ENCODE results near the gene AKT3.

The AKT3 gene

DNA sequence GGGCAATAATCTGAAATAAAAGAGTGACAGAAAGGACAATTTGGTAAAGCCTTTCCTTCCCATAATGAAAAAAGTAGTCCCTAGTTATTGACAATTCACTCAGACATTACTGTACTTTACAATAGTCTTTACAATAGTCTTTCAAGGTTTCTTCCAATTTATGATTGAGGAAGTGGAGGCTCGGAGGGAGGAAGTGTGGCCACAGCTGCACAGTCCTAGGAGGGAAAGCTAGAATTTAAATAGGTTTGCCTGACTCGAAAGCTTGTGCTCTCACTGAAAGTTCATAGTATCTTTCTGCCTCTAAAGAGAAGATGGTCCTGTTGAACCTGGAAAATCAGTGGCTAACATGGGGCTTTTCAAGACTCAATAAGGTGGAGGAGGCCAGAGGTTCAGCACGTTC is 391.0 kb downstream of the AKT3 start:
- peak; percentile 13 for DNase-seq (ENCODE audit: low spot score)

DNA sequence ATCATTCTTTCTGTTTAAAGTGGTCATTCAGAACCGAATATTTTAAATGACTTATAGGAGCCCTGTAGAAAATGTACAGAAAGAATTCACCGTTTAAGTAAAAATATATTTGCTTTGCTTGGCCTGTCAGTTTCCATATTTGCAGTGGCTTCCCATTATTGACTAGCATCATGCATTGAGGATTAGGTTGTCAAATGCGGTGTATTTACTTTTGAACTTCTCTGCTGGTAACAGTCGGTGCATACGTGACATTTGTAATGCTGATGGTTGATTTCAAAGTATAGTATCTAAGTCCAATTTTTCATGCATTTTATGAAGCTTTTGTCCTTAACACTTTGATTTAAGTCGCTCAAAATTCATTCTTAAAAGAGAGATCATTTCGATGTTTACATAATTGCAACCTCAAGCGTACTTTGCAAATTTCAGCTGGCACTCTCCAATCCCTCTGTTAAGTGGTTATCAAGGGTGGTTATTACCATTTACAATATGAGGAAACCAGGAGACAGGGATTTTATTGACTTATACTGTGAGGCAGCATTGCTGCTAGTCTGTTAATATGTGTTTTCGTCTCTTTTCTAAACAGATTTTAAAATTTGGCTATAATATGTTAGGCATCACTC is 392.6 kb downstream of the AKT3 start:
- no peak for DNase-seq (ENCODE audit: low spot score)

DNA sequence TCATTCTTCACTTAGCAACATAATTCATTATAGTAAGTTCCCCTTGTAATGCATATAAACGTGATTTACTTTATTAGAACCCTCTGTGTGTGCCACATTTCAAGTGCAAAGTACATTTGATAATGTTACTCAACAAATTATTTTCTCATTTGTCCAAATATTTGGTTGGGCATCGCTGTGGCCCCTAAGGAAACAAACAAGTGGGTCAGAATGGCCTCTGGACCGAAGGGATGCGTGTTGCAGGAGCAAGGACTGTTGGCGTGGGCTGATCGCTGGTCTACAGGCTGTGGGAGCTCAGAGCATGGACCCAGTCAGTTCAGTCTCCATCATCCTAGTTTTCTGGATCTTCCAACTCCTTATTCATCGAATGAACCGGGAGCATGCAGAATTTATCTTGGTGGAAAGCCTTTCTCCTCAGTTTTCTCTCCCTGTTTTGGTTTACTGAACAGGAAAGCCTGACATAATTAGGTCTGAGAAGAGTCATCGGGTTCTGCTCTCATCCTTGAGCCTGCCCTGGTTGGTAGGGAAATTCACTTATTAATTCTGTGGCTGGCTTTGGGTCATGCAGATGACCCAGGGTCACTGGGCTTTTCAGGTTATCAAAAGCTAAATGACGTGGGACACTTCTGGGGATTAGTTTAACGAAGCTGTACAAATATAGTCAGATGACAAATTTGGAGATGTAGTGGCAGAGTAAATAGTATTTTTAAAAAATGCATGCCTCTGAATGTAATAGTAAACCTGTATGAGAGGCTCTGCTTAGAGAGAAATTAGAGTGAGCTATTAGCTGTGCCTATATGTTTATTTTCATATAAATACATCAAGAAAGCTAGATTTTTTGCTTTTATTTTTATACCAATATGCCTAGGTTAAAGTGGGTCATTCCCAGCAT is 394.0 kb downstream of the AKT3 start:
- no peak for DNase-seq (ENCODE audit: low spot score)

DNA sequence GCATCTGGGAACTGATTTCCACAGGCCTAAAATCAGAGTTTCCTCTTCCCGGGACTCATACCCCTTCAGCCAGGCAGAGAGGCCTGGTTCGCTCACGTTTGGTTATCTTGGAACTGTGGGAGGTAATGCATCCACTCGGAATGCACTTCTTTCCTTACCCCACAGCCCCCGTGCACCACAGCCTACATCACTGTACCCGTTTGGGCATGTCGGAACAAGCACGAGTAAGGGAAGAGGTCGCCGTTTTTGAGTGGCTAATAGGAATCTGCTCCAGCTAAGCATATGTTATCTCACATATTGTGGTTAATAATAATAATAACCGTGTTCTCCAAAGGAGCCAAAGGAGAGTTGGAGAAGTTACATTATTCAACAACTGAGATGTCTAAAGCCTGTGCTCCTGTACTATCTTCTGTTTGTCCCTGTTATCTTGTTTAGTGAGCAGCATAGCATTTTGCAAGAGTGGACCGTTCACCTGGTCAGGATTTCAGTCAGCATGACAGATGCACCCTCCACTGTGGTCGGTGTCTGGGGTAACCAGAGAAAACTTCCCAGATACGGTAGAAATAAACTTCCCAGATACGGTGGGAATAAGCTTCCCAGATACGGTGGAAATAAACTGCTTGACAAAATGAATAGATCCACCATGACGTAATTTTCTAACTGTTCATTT is 395.6 kb downstream of the AKT3 start:
- no peak for DNase-seq (ENCODE audit: low spot score)

DNA sequence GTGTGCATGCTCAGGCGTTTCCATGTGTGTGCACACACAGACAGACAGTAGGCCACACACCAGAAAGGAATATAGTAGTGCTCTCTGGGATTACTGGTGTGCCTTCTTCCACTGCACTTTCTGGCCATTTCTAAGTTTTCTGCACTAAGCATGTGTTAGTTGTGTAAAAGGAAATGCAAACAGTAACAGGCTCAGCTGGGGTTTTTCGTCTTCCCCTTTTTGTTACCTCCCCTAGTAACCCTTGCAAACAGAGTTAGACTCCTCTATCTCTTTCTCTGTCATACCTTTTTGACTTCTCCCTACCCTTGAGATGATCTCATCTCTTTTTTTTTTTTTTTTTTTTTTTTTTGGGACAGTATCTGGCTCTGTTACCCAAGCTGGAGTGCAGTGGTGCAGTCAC is 398.0 kb downstream of the AKT3 start:
- DNase-seq (ENCODE audit: low spot score): no peak

DNA sequence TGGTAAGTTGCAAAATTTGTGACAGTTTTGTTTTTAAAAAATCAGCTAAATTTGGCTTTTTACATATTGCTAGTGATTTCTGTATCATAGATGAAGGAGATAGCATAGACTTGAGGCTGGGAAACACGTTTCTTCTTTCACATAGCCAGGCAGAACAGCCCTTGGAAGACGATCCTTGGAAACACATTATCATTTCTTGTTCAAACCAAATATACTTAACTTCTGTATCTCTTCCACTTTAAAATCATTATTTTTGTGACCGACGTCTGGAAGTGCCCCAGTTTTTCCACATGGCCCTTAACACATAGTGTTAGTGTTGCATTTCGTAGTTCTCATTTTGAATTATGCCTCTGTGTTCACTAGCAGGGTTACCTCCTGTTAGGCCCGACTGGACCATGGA is 400.7 kb downstream of the AKT3 start:
- no peak for DNase-seq (ENCODE audit: low spot score)

DNA sequence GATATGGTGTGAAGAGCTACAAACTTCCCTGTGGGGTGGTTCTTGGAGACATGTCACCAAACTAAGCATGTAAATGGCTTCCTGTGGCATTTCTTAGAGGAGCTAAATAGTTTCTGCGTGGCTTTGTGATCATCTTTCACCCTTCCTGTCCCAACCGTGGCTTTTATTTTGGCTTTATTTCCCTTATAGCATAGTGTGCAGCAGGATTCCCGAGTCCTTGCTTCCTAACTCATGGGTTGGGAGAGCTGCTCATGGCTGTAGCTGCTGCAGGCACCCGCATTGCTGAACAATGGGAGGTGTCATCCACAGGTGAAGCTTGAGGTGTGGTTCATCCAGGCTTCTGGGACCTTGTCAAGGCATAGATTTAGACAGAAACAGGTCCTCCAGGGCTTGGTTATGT is 402.2 kb downstream of the AKT3 start:
- DNase-seq (ENCODE audit: low spot score): no peak

DNA sequence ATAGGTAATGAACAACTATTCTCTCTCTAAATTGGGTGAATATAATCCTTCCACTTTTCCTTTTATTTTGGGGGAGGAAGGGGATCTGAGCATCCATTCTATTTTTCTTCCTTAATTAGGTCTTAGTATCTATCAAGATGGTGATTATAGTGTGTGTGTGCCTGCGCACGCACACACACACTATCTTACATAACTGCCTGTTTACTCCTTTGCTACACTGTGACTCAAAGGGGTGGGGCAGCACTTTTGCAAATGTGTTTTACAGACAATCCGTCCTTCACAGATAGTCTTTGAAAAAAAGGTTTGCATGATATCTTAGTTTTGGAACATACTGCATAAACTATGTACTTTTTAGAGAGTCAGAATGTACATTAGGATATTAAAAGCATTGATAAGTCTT is 402.7 kb downstream of the AKT3 start:
- no peak for DNase-seq (ENCODE audit: low spot score)

DNA sequence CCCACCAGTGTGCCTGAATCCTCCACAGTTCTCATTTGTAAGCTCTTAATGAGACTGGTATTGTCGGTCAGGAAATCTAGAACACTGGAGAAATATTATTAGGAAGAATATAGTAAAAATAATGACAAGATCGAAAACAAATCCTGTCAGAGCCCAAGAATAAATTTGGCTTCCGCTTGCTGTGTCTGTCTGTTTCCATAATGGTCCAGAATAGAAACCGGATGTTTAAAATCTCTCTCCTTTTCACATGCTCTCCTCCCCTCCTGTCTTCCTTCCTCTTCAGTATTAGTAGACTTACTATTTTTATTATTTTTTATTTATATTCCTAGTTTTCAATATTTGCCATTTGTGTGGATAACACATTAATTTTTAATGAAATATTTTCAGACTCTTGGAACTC is 406.5 kb downstream of the AKT3 start:
- no peak for DNase-seq (ENCODE audit: low spot score)

DNA sequence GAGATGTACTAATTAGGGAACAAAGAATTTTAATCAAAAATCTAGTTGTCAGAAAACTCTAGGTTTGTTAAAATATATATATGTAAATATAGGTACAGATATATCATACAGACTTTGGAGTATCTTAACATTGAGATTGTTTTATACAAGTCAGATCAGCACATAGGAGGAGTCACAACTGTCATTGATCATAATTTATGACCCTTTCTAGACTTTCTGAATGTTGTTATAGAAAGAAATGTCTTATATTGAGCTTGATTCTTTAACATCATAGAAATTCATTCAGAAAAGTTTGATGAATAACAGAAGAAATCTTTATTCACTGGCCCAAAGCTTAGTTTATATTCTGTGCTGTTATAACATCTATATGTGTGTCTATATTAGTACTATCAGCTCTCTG is 408.4 kb downstream of the AKT3 start:
- DNase-seq (ENCODE audit: low spot score): no peak

DNA sequence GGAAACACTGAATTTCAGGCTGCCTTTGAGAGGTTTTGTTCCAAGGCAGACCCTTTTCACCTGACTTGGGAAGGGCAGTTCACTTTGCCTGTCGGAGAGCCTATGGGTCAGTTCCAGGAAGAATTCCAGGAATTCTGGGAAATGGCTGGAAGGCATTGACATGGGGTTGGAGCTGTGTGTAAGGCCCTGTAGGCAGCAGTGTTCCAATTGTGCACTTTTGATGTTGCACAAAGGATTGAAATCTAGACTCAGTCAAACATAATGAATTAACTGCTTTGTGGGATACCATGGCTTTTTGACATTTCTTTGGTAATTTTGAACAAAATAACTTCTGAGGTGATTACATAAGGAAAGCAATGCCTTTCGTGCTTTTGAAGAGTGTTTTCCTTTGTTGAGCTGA is 409.6 kb downstream of the AKT3 start:
- DNase-seq (ENCODE audit: low spot score): no peak

DNA sequence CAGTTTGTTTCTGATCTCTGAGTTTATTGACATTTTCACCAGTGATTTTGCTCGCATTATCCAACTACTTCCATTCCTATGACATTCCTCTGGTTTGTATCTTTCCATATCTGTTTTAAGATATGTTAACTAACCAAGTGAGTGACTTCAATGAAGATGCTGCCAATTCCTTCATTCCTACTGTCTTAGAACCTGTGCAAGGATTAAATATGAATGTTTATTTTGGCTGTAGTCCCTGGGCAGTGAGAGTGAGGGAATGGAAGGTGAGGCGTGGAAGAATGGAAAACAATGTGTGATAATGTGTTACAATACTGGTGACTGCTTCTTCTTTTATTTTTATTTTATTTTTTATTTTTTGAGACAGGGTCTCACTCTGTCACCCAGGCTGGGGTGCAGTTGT is 411.2 kb downstream of the AKT3 start:
- DNase-seq (ENCODE audit: low spot score): no peak
